Cardiac fibroblast (primary cell): ENCODE results near the gene TMEM217.
A peak's percentile ranks its signal among the peaks of the same experiment; 100 is the strongest.

Source experiments
- DNase-seq, 2 donors: peaks; one replicate each; pipeline versions ENCODE4 v3.0.0 to v3.0.0-alpha.2; 2010; ENCODE audit warnings: low read depth in 2 of 2
- H3K4me3 ChIP-seq, 2 donors: replicated peaks in 1 of 2; 1 replicate in 1 of 2; 2 replicates in 1 of 2; pipeline ENCODE4 v1.5.1; 2011; ENCODE audit warnings: low read depth in 2 of 2, low read length in 2 of 2, mild to moderate bottlenecking in 2 of 2, moderate library complexity in 1 of 2
- CTCF ChIP-seq: IDR thresholded peaks from one replicate; pipeline ENCODE4 v1.5.1; 2011; ENCODE audit warnings: low read depth, mild to moderate bottlenecking, low read length, inconsistent platforms

The TMEM217 gene

DNA sequence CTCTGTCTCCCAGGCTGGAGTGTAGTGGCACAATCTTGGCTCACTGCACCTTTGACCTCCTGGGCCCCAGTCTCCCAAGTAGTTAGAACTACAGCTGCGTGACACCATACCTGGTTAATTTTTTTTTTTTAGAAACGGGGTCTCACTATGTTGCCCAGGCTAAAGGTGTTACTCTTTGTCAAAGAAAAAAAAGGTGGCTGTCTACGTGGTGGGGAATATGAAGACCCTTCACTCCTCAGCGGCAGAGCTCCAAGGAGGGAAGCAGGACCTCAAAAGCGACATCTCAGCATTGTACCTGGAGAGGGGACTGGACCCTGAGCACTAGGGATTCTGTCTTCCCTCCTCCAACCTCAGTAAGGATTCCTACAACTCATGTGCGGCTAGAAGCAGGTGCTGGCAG, 16.8 kb downstream of the TMEM217 start:
- DNase-seq, result no peak
- H3K4me3 ChIP-seq, result no peak overlapping the region
- TF ChIP-seq CTCF, result no peak

DNA sequence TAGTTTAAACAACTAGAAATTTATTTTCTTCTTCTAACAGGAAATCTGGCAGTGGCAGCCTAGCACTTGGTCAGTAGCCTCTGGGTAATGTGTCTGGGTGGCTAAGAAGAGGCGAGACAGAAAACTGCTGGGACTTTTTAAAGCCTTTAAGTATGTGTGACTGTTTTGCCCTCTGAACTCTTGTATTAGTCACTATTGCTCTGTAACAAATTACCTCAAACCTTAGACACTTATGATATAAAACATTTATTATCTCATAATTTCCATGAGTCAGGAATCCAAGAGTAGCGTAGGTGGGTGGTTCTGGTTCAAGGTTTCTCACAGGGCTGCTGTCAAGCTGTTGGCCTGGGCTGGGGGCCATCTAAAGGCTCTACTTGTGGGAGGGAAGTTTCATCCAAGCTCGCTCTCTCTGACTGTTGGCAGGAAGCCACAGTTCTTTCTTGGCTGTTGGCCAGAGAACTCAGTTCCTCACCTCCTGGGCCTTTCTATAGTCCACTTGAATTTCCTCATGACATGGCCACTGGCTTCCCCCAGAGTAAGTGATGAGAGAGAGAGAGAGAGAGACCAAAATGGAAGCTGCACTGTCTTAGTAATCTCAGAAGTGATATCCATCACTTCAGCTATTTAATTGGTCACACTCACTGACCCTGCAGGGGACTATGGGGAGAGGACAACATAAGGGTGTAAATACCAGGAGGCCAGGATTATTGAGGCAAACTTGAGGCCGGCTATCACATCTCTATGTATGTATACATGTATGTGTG, 17.8 kb downstream of the TMEM217 start:
- H3K4me3 ChIP-seq, result no peak overlapping the region
- no peak for TF ChIP-seq CTCF
- DNase-seq, result peak; percentile 100

- peak; percentile 85 to 89 for DNase-seq
- no peak for TF ChIP-seq CTCF
- H3K4me3 ChIP-seq, result no peak overlapping the region
Observed at GRCh38 chr6:37239526-37239925, 18.4 kb downstream of the TMEM217 start.

GRCh38 chr6:37238381-37238780, 19.6 kb downstream of the TMEM217 start:
- peak in 1 of 2 donors; percentile 46 for DNase-seq
- TF ChIP-seq CTCF, result no peak
- H3K4me3 ChIP-seq, result no peak overlapping the region

- H3K4me3 ChIP-seq, result no peak overlapping the region
- DNase-seq, result no peak
- no peak for TF ChIP-seq CTCF
Observed at GRCh38 chr6:37237789-37238188, 20.2 kb downstream of the TMEM217 start.

DNA sequence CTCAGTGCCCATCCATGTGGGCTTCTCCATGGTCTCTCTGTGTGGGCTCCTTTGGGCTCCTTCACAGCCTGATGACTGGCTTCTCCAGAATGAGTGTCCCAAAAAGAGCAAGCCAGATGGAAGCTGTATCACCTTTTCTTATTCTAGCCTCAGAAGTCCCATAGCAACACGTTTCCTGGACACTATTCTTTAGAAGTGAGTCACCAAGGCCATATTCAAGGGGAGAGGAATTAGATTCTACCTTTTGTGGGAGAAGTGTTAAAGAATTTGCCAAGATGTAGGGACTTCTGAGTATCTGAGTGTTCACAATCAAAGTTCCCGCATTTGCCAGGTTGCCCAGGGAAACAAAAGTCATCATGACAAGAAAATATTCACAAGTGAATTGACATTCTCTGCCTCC, 21.0 kb downstream of the TMEM217 start:
- no peak overlapping the region for H3K4me3 ChIP-seq
- no peak for TF ChIP-seq CTCF
- DNase-seq, result peak; percentile 40 to 71

DNA sequence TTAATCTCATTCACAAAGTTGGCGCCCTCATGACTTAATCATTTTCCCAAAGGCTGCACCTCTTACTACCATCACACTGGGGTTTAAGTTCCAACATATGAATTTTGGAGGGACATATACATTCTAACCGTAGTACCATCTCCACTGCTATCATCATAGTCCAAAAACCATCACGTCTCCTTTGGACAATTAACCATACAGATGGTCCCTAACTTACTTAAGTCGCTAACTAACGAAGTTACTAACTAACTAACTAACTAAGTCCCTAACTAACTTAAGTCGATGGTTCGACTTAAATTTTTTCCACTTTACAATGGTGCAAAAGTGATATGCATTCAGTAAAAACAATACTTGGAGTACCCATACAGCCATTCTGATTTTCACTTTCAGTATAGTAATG, 24.4 kb downstream of the TMEM217 start:
- no peak overlapping the region for H3K4me3 ChIP-seq
- no peak for DNase-seq
- TF ChIP-seq CTCF, result no peak
